ENCODE measurements around the gene NFKBIL1.
"Not testable (repeated sequence)": the region's sequence is repeated elsewhere in the genome, so short reads cannot be mapped to it uniquely, and the experiment has no call there.

Gene NFKBIL1, protein sequence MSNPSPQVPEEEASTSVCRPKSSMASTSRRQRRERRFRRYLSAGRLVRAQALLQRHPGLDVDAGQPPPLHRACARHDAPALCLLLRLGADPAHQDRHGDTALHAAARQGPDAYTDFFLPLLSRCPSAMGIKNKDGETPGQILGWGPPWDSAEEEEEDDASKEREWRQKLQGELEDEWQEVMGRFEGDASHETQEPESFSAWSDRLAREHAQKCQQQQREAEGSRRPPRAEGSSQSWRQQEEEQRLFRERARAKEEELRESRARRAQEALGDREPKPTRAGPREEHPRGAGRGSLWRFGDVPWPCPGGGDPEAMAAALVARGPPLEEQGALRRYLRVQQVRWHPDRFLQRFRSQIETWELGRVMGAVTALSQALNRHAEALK

GRCh38 chr6:31546958-31547726, at the start of gene NFKBIL1:
NFKBIL1 (plus strand) TSS chr6:31547608; CDS start chr6:31547695, 87 bp downstream.
- intact Hi-C loops (cut with DNase I), result loop anchor here (2.0 kb wide), 1 partner anchor 52 kb away; no protein-coding TSS in a partner anchor
- DNase-seq, result peak; percentile 95 to 99 (median 98)

DNA sequence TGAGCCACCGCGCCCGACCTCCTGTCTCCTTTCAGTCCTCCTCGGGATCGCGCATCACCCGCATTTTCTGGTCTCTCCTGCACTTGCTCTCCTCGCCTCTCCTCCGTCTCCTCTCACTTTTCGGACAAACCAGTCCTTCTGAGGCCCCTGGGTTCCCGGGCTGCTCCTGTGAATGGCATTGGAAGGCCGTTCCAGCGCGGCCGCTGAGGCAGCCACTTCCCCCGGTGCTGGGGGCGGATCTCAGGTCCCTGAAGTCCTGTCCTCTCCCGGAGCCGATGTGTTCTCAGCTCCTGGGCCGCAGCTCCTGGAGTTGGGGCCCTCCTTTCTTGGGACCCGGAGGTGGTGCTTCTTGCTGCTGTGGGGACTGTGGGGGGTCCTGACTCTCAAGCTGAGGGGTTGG, 48.7 kb upstream of the NFKBIL1 start:
- intact Hi-C loops (cut with DNase I), result no loop called here
- no peak for DNase-seq

DNA sequence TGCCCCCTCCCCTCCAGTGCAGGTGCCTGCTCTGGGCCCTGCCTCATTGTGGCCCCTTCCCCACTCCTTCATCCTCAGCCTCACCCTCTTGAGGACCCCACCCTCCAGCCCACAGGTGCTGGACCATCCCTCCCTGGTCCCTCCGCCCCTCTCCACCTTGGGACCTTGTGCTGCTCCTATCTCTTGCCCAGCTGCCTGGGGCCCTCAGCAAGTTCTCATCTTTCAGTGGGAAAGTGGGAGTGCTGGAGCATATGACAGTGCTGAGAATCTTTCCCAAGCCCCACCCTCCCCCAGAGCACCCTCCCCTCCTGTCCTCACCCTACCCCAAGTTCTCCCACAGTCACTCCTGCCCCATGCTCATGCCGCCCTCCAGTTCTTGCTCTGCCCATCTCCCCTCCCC, 47.8 kb upstream of the NFKBIL1 start:
- DNase-seq; intact Hi-C loops (cut with DNase I): not testable (repeated sequence)

GRCh38 chr6:31502586-31502985, 44.8 kb upstream of the NFKBIL1 start:
- intact Hi-C loops (cut with DNase I), result no loop called here

GRCh38 chr6:31509036-31509435, 38.4 kb upstream of the NFKBIL1 start:
- not testable (repeated sequence) for DNase-seq

More at GRCh38 chr6:31502586-31502985, 44.8 kb upstream of the NFKBIL1 start:
- DNase-seq, result no peak

DNA sequence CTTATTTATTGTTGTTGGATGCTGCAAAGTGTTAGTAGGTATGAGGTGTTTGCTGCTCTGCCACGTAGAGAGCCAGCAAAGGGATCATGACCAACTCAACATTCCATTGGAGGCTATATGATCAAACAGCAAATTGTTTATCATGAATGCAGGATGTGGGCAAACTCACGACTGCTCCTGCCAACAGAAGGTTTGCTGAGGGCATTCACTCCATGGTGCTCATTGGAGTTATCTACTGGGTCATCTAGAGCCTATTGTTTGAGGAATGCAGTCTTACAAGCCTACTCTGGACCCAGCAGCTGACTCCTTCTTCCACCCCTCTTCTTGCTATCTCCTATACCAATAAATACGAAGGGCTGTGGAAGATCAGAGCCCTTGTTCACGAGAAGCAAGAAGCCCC, 37.4 kb upstream of the NFKBIL1 start:
- DNase-seq, result no peak
- intact Hi-C loops (cut with DNase I), result no loop called here

More at GRCh38 chr6:31509036-31509435, 38.4 kb upstream of the NFKBIL1 start:
- intact Hi-C loops (cut with DNase I), result not testable (repeated sequence)

GRCh38 chr6:31513456-31514165, 33.8 kb upstream of the NFKBIL1 start:
- DNase-seq, result no peak
- intact Hi-C loops (cut with DNase I), result no loop called here

GRCh38 chr6:31521835-31522234, 25.6 kb upstream of the NFKBIL1 start:
- DNase-seq, result no peak
- intact Hi-C loops (cut with DNase I), result no loop called here

GRCh38 chr6:31525553-31525931, 21.9 kb upstream of the NFKBIL1 start:
- no peak for DNase-seq
- intact Hi-C loops (cut with DNase I), result no loop called here

DNA sequence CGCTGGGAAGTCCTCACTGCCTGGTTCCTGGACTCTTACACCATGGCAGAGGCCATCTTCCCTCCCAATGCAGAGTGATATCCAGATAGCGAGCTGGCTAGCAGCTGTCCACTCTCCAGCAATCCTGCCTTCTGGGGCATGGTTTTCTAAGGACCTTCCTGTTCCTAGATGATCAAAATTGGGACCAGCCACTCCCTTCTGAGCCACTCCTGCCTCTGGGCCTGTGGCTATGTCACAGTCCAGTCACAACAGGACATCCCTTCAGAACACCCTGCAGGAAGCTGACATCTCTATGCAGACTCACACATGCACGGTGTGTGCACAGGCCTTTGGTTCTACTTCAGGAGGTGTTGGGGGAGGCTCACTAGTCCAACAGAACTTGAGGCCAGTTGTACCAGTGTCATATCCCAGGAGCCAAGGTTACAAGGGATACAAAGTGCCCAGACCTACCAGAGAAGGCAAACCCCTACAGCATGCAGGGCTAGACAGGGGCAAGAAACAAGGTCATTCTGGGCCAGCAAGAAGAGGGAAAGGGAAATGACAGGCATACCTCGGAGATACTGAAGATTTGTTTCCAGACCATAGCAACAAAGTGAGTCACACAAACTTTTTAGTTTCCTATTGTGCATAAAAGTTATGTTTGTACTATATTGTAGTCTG, 21.3 kb upstream of the NFKBIL1 start:
- intact Hi-C loops (cut with DNase I), result no loop called here
- no peak for DNase-seq

DNA sequence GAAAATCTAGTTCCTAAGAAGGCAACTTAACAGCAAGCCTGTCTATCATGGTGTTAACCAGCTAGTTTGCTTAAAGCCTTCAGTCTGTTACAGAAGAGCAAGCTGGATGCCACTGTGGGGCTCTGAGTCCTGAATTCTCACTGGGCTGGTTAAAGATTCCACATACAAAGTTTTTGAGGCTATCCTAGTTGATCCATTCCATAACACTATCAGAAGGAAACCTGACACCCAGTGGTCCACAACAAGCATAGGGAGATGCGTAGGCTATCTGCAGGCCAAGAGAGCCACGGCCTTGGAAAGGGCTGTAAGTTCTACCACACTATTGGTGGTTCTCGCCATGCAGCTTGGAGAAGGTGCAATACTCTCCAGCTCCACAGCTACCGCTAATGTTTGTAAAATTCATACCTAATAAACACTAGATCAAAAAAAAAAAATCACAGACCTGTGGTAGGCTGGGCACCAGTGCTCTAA, 19.1 kb upstream of the NFKBIL1 start:
- intact Hi-C loops (cut with DNase I), result no loop called here
- no peak for DNase-seq

DNA sequence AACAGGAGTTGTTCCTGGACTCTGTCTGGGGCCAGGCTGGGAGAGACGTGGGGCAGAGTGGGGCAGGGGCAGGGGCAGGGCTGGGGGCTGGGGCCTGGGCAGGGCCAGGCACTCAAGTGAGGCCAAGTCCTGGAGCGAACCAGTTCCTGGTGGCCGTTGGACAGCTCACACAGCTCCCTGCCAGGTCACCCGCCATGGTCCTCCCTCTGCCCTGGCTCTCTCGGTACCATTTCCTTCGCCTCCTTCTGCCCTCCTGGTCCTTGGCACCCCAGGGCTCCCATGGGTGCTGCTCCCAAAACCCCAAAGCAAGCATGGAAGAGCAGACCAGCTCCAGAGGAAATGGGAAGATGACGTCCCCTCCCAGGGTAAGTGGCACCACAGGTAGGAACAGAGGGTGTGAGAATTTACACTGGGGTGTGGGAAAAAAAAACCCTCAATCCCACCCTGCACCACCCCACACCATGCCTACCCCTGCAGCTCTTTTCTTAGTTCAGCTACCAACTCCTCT, 18.5 kb upstream of the NFKBIL1 start, which contains the start of gene MCCD1:
Gene MCCD1, plus strand, starts transcription at position 142 of the 508 bp plus-strand sequence. Its CDS starts 53 bp downstream, at position 195.
- no peak for DNase-seq

DNA sequence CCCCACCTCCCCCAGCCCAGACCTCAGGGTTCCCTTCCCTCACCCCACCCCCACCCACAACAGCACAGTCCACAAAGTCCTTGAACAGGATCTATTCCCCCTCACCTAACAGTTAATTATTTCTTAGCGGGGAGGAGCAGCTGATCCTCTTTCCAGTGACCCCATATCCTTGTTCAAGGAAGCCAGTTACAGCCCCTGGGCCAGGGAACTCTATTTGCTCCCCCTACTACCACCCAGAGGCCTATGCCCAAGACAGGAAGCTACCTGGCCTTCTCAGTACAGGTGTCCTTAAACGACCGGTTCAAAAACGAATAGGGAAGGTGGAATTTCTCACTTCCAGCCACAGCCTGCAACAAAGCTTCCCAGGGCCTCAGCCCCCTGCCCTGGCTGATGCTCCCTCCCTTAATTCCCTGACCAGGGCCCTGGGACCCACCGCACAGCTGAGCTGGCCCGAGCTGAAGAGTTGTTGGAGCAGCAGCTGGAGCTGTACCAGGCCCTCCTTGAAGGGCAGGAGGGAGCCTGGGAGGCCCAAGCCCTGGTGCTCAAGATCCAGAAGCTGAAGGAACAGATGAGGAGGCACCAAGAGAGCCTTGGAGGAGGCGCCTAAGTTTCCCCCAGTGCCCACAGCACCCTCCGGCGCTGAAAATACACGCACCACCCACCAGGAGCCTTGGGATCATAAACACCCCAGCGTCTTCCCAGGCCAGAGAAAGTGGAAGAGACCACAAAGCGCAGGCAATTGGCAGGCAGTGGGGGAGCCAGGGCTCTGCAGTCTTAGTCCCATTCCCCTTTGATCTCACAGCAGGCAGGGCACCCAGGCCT, 17.9 kb upstream of the NFKBIL1 start:
- DNase-seq, result no peak
- intact Hi-C loops (cut with DNase I), result no loop called here

More for the DNA sequence above, 18.5 kb upstream of the NFKBIL1 start, which contains the start of gene MCCD1:
- intact Hi-C loops (cut with DNase I), result no loop called here

DNA sequence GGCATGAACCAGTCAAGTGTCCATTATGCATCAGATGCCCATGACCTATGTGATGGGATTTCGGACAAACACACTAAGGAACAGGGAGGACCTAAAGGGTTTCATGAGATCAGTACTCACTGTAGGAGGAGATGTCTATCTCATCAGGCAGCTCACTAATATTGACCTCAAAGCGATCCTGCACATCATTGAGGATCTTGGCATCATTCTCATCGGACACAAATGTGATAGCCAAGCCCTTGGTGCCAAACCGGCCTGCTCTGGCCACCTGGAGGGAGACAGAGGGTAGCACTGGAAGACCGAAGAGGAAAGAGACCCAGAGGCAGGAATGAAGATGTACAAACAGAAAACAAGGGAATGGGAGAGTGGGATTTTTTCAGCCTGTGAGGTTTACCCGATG, 16.7 kb upstream of the NFKBIL1 start:
- DNase-seq, result no peak
- intact Hi-C loops (cut with DNase I), result no loop called here

DNA sequence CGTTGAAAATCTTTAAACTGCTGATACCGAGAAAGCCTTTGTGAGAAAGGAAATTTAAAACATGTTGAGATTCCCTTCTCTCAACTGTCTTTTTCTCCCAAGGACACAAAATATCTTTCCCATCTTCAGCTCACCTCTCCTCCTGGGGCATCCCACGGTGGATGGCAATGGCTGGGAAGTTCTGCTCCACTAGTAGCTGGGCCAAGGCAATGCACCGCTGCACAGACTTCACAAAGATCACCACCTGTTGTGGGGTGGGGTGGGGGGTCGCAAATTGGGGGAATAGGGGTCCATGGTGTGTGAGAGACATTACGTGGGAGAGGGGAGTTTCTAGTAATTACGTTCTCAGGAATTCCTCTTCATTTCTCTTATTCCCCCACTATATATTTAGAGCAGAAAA, 16.2 kb upstream of the NFKBIL1 start:
- DNase-seq, result no peak
- intact Hi-C loops (cut with DNase I), result no loop called here

DNA sequence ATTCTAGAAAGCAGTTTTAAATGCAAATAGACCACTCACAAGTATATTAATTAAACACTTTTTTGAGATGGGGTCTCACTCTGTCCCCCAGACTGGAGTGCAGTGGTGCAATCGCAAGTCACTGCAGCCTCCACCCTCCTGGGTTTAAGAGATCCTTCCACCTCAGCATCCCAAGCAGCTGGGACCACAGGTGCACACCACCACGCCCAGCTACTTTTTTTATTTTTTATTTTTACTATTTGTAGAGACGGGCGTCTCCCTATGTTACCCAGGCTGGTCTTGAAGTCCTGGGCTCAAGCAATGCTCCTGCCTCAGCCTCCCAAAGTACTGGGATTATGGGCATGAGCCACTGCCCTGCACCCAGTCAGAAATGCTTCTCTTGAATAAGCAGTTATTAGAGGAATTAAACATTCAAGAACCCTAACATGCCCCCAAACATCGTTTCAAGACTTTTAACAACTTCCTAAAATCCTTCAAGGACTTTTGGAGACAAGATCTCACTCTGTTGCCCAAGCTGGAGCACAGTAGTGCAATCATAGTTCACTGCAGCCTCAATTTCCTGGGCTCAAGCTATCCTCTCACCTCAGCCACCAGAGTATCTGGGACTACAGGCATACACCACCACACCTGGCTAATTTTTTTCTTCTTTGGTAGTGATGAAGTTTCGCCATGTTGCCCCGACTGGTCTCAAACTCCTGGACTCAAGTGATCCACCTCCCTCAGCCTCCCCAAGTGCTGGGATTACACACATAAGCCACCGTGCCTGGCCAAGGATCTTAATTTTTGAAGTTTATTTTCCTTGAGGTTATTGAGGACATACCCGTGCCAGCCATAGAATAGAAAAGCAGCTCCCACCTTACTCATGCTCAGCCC, 15.4 kb upstream of the NFKBIL1 start:
- no peak for DNase-seq
- intact Hi-C loops (cut with DNase I), result no loop called here

All from head of caudate nucleus (tissue), 42 donors.